ENCODE data around the gene TRAIP. TPM values are rescaled to one million over a fixed set of nuclear protein-coding genes. Genes with fewer than 3 reads are reported as not detected.

Gene TRAIP
- total RNA-seq, 1 donor from 2014 or later: 17.4 TPM

DNA sequence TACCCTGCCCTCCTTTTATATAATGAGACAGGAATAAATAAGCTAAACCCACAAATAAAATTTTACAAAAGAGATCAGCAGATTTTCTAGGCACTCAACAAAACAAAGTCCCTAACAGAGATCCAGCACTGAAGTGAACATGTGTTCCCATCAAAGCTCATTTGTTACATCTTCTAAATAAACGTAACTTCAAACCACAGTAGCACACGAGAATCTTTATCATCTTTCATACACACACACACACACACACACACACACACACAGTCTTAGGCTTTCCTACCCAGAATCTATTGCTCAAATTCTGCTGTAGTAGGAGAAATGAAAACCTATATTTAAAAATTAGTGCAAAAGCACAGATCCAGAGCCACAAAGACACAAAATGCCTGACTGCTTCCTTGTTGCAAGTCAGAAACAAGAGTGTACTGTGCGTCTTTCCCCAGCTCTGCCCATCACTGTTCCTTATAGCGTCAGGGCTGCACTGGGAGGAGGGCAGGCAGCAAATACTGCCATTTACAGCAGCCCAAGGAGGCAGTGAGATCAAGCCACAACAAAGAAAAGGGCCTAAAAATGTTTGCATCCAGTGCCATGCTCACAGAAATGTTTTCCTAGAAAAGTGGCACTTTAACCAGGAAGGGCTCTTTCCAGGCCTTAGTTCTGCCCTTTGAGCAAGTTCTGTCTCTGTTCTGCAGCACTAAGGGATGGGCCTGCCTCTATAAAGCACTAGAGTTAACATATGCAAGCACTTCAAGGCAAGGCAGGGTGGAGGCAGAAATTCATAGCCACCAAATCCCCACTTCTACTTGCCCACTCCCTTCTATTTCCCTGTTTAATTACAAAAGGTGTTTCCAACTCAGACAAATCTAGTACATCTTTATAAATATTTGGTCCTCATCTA lies 76.0 kb downstream of the TRAIP start:
- Histone ChIP-seq H3K9me3 (no peaks in the 10 kb centered on the region), H3K27ac (no peak overlapping the region), H3K27me3 (no peaks in the 10 kb centered on the region), H3K4me1 (peaks cover 74% of the 10 kb centered on the region), H3K36me3 (peaks cover 0 to 25% of the 10 kb centered on the region in 2 donors), H3K4me3 (no peak overlapping the region)
- TF ChIP-seq, protein P1, sequence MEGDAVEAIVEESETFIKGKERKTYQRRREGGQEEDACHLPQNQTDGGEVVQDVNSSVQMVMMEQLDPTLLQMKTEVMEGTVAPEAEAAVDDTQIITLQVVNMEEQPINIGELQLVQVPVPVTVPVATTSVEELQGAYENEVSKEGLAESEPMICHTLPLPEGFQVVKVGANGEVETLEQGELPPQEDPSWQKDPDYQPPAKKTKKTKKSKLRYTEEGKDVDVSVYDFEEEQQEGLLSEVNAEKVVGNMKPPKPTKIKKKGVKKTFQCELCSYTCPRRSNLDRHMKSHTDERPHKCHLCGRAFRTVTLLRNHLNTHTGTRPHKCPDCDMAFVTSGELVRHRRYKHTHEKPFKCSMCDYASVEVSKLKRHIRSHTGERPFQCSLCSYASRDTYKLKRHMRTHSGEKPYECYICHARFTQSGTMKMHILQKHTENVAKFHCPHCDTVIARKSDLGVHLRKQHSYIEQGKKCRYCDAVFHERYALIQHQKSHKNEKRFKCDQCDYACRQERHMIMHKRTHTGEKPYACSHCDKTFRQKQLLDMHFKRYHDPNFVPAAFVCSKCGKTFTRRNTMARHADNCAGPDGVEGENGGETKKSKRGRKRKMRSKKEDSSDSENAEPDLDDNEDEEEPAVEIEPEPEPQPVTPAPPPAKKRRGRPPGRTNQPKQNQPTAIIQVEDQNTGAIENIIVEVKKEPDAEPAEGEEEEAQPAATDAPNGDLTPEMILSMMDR (IDR thresholded peaks at IDR 0.05): no peak
- no peak for TF ChIP-seq POLR2A (IDR thresholded peaks at IDR 0.05)
- no peak for TF ChIP-seq POLR2AphosphoS5 (IDR thresholded peaks at IDR 0.05; ENCODE audit: insufficient read depth in 1 of 2, low read depth in 1 of 2)
- DNase-seq (ENCODE audit: extremely low spot score in 2 of 2): no peak
- intact Hi-C loops (cut with DNase I): no loop called here

DNA sequence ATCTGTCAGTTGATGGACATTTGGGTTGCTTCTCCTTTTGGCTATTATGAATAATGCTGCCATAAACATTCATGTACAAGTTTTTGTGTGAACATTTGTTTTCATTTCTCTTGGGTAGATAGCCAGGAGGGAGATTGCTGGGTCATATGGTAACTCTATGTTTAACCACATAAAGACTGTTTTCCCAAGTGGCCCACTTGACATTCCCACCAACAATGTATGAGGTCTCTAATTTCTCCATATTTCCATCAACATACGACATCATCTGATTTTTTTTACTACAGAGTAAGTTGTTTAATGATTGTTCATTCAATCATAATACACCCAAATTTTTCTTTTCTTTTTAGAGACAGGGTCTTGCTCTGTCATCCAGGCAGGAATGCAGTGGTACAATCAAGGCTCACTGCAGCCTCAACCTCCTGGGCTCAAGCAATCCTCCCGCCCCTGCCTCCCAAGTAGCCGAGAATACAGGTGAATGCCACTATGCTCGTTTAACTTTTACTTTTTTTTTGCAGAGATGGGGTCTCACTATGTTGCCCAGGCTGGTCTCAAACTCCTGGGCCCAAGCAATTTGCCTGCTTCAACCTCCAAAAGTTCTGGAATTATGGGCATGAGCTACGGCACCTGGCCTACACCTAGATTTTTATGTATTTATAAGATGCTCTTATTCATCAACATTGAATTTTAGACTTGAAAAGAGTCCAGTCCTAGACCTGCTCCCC lies 76.8 kb downstream of the TRAIP start:
- peaks cover 70% of the 10 kb centered on the region for H3K4me1 ChIP-seq
- H3K27me3 ChIP-seq: no peaks in the 10 kb centered on the region
- DNase-seq (ENCODE audit: extremely low spot score in 2 of 2): no peak
- intact Hi-C loops (cut with DNase I): no loop called here
- H3K9me3 ChIP-seq: no peaks in the 10 kb centered on the region
- no peak overlapping the region for H3K27ac ChIP-seq
- H3K36me3 ChIP-seq: peaks cover 0 to 25% of the 10 kb centered on the region in 2 donors
- H3K4me3 ChIP-seq: no peak overlapping the region
- TF ChIP-seq, protein P1 (IDR thresholded peaks at IDR 0.05): no peak
- TF ChIP-seq POLR2AphosphoS5 (IDR thresholded peaks at IDR 0.05; ENCODE audit: insufficient read depth in 1 of 2, low read depth in 1 of 2): no peak
- no peak for TF ChIP-seq POLR2A (IDR thresholded peaks at IDR 0.05)

Small RNA genes within 50 kb of the gene (microRNA-seq; reads per million reads assigned to microRNA genes)
- not detected for gene MIR5193 (ENCODE audit: borderline number of aligned reads, borderline replicate concordance)

Small RNA genes within 50 kb of the gene (small RNA-seq; reads per million reads assigned to genes)
- gene RN7SL217P: not detected

Other genes with a start within 250 kb of the TRAIP start
- gene APEH, start 182.2 kb downstream of the TRAIP start, total RNA-seq: 53.3 TPM
- gene MST1, start 167.1 kb downstream of the TRAIP start, total RNA-seq: 10.8 TPM
- gene RNF123, start 167.0 kb downstream of the TRAIP start, total RNA-seq: 25.8 TPM
- gene AMIGO3, start 136.9 kb downstream of the TRAIP start, total RNA-seq: not detected
- gene GMPPB, start 132.6 kb downstream of the TRAIP start, total RNA-seq: 19.9 TPM
- gene IP6K1, start 70.0 kb downstream of the TRAIP start, total RNA-seq: 46.2 TPM
- not detected for gene CDHR4, start 56.7 kb downstream of the TRAIP start, total RNA-seq
- gene INKA1, start 53.3 kb downstream of the TRAIP start, total RNA-seq: 12.5 TPM
- gene UBA7, start 42.6 kb downstream of the TRAIP start, total RNA-seq: 68.3 TPM
- gene CAMKV, start 13.3 kb upstream of the TRAIP start, total RNA-seq: not detected
- gene MST1R, start 47.3 kb upstream of the TRAIP start, total RNA-seq: 38.1 TPM
- gene MON1A, start 73.2 kb upstream of the TRAIP start, total RNA-seq: 10.6 TPM
- gene RBM6, start 83.6 kb upstream of the TRAIP start, total RNA-seq: 71.5 TPM
- gene RBM5, start 232.4 kb upstream of the TRAIP start, total RNA-seq: 271 TPM

Data from vagina (tissue), 2 donors.